Trophoblast cell (in vitro differentiated cells and primary cell): ENCODE measurements around the gene GJD3.

Experiments
- DNase-seq, 2 donors: peaks; one replicate each; pipeline ENCODE4 v3.0.0-alpha.2; 2016
- H2AFZ ChIP-seq: 2 replicates; pipeline ENCODE4 v1.6.1; 2013; ENCODE audit warnings: low read length, moderate library complexity, mild to moderate bottlenecking; ENCODE audit not compliant: insufficient read depth, poor library complexity
- H2AK5ac ChIP-seq: 2 replicates; pipeline ENCODE4 v1.6.1; 2013; ENCODE audit warnings: mild to moderate bottlenecking, low read length
- H2BK120ac ChIP-seq: 2 replicates; pipeline ENCODE4 v1.6.1; 2013; ENCODE audit warnings: low read length, mild to moderate bottlenecking, moderate library complexity; ENCODE audit not compliant: insufficient read depth, poor library complexity
- H2BK12ac ChIP-seq: 2 replicates; pipeline ENCODE4 v1.6.1; 2013; ENCODE audit warnings: mild to moderate bottlenecking, low read length, moderate library complexity
- H2BK5ac ChIP-seq: 2 replicates; pipeline ENCODE4 v1.6.1; 2013; ENCODE audit warnings: low read length, low read depth, moderate library complexity, mild to moderate bottlenecking; ENCODE audit not compliant: poor library complexity
- H3K14ac ChIP-seq: 2 replicates; pipeline ENCODE4 v1.6.1; 2013; ENCODE audit warnings: mild to moderate bottlenecking, low read length
- H3K18ac ChIP-seq: 2 replicates; pipeline ENCODE4 v1.6.1; 2013; ENCODE audit warnings: mild to moderate bottlenecking, low read length
- H3K23ac ChIP-seq: 2 replicates; pipeline ENCODE4 v1.6.1; 2013; ENCODE audit warnings: low read length
- H3K27ac ChIP-seq: 2 replicates; pipeline ENCODE4 v1.5.1; 2013; ENCODE audit warnings: low read depth, mild to moderate bottlenecking, inconsistent platforms, low read length, moderate library complexity
- H3K27me3 ChIP-seq: 2 replicates; pipeline ENCODE4 v1.6.1; 2013; ENCODE audit warnings: inconsistent platforms, mild to moderate bottlenecking, low read length, moderate library complexity; ENCODE audit not compliant: insufficient read depth
- H3K36me3 ChIP-seq, 2 experiments: 1 replicate in 1 of 2; 2 replicates in 1 of 2; pipeline ENCODE4 v1.6.1; 2013; ENCODE audit warnings: low read length in 2 of 2, mild to moderate bottlenecking in 2 of 2, moderate library complexity in 1 of 2; ENCODE audit not compliant: insufficient read depth in 2 of 2, control insufficient read depth in 1 of 2
- H3K4ac ChIP-seq: 2 replicates; pipeline ENCODE4 v1.6.1; 2013; ENCODE audit warnings: low read depth, mild to moderate bottlenecking, low read length, moderate library complexity
- H3K4me1 ChIP-seq, 2 experiments: 1 replicate in 1 of 2; 2 replicates in 1 of 2; pipeline ENCODE4 v1.6.1; 2013; ENCODE audit warnings: low read length in 2 of 2, mild to moderate bottlenecking in 2 of 2, moderate library complexity in 1 of 2; ENCODE audit not compliant: insufficient read depth in 2 of 2, control insufficient read depth in 1 of 2
- H3K4me2 ChIP-seq: 2 replicates; pipeline ENCODE4 v1.6.1; 2013; ENCODE audit warnings: inconsistent platforms, mild to moderate bottlenecking, low read length, moderate library complexity
- H3K4me3 ChIP-seq: 2 replicates; pipeline ENCODE4 v1.5.1; 2013; ENCODE audit warnings: mild to moderate bottlenecking, low read depth, low read length, inconsistent platforms
- H3K79me1 ChIP-seq: one replicate; pipeline ENCODE4 v1.6.1; 2013; ENCODE audit warnings: low read length
- H3K79me2 ChIP-seq: 2 replicates; pipeline ENCODE4 v1.6.1; 2013; ENCODE audit warnings: low read length, mild to moderate bottlenecking; ENCODE audit not compliant: control insufficient read depth, insufficient read depth, poor library complexity
- H3K9ac ChIP-seq: 2 replicates; pipeline ENCODE4 v1.6.1; 2013; ENCODE audit warnings: mild to moderate bottlenecking, low read length
- H3K9me3 ChIP-seq: 2 replicates; pipeline ENCODE4 v1.6.1; 2013; ENCODE audit warnings: low read depth, mild to moderate bottlenecking, control low read depth, inconsistent platforms, low read length; ENCODE audit not compliant: insufficient read depth
- H4K12ac ChIP-seq: 2 replicates; pipeline ENCODE4 v1.6.1; 2013; ENCODE audit warnings: low read depth, mild to moderate bottlenecking, low read length, moderate library complexity
- H4K8ac ChIP-seq: 2 replicates; pipeline ENCODE4 v1.6.1; 2013; ENCODE audit warnings: low read depth, mild to moderate bottlenecking, low read length, moderate library complexity
- H4K91ac ChIP-seq: one replicate; pipeline ENCODE4 v1.6.1; 2013; ENCODE audit warnings: low read depth, mild to moderate bottlenecking, low read length, moderate library complexity
- WGBS: extraction: QIAGEN DNeasy Blood & Tissue Kit; methylation state at CpG from one replicate; pipeline ENCODE4 v1.1.7; 2013; ENCODE audit warnings: missing lambda C conversion rate; ENCODE audit not compliant: insufficient read length, insufficient coverage; ENCODE audit errors: extremely low coverage; 5-methylcytosine and 5-hydroxymethylcytosine counted together

Gene GJD3

GRCh38 chr17:40340880-40341807 lies 23.4 kb downstream of the GJD3 start:
- Histone ChIP-seq H3K27ac (peak overlapping the region; percentile 51), H3K14ac (no peak overlapping the region), H2AFZ (peak overlapping the region; percentile 19), H3K4ac (no peak overlapping the region), H4K91ac (peak overlapping the region; percentile 33), H3K4me2 (peak overlapping the region; percentile 74), H2AK5ac (no peak overlapping the region), H2BK120ac (no peak overlapping the region), H3K4me3 (peak overlapping the region; percentile 83), H3K27me3 (no peaks in the 10 kb centered on the region), H3K79me2 (peaks cover 10% of the 10 kb centered on the region), H2BK5ac (peak overlapping the region; percentile 44), H4K8ac (peak overlapping the region; percentile 20), H3K79me1 (peaks cover 30% of the 10 kb centered on the region), H3K9me3 (no peaks in the 10 kb centered on the region), H3K18ac (peak overlapping the region; percentile 43), H3K9ac (peak overlapping the region; percentile 10), H4K12ac (no peak overlapping the region), H3K4me1 (peaks cover 30 to 31% of the 10 kb centered on the region in 2 experiments), H3K36me3 (no peaks in the 10 kb centered on the region), H3K23ac (no peak overlapping the region), H2BK12ac (no peak overlapping the region)
- WGBS = no CpG with 5 or more reads among the region's 55 CpGs
- DNase-seq = peak; percentile 94 to 96

- H3K14ac ChIP-seq = no peak overlapping the region
- no peak overlapping the region for H2BK12ac ChIP-seq
- WGBS = no CpG with 5 or more reads among the region's 1 CpG
These were observed 24.2 kb downstream of the GJD3 start for GRCh38 chr17:40340327-40340726.

GRCh38 chr17:40338941-40339649 lies 25.4 kb downstream of the GJD3 start:
- no peak overlapping the region for H2BK120ac ChIP-seq
- H3K18ac ChIP-seq = no peak overlapping the region
- H3K4me3 ChIP-seq = no peak overlapping the region
- no peak overlapping the region for H3K27ac ChIP-seq
- H4K8ac ChIP-seq = no peak overlapping the region
- peaks cover 15 to 16% of the 10 kb centered on the region in 2 experiments for H3K4me1 ChIP-seq
- H2AFZ ChIP-seq = no peak overlapping the region
- H4K12ac ChIP-seq = no peak overlapping the region
- no peak overlapping the region for H3K4me2 ChIP-seq
- no peak overlapping the region for H2BK5ac ChIP-seq
- H3K23ac ChIP-seq = no peak overlapping the region
- no peaks in the 10 kb centered on the region for H3K9me3 ChIP-seq
- H3K14ac ChIP-seq = no peak overlapping the region
- no peak for DNase-seq
- peaks cover 16% of the 10 kb centered on the region for H3K79me1 ChIP-seq
- H2BK12ac ChIP-seq = no peak overlapping the region
- H3K4ac ChIP-seq = no peak overlapping the region
- H2AK5ac ChIP-seq = no peak overlapping the region
- H4K91ac ChIP-seq = no peak overlapping the region
- H3K79me2 ChIP-seq = peaks cover 7% of the 10 kb centered on the region
- no peaks in the 10 kb centered on the region for H3K36me3 ChIP-seq
- no peaks in the 10 kb centered on the region for H3K27me3 ChIP-seq
- WGBS = no CpG with 5 or more reads among the region's 13 CpGs
- no peak overlapping the region for H3K9ac ChIP-seq

More at GRCh38 chr17:40340327-40340726, 24.2 kb downstream of the GJD3 start:
- Histone ChIP-seq H3K23ac (no peak overlapping the region), H3K4me2 (no peak overlapping the region), H2BK5ac (no peak overlapping the region), H3K9ac (no peak overlapping the region), H3K4ac (no peak overlapping the region), H3K27ac (no peak overlapping the region), H2BK120ac (no peak overlapping the region), H3K79me2 (peaks cover 8% of the 10 kb centered on the region), H2AFZ (no peak overlapping the region), H3K36me3 (no peaks in the 10 kb centered on the region), H3K79me1 (peaks cover 27% of the 10 kb centered on the region), H4K12ac (no peak overlapping the region), H4K8ac (no peak overlapping the region), H3K27me3 (no peaks in the 10 kb centered on the region), H3K4me3 (no peak overlapping the region), H2AK5ac (no peak overlapping the region), H3K18ac (no peak overlapping the region), H3K9me3 (no peaks in the 10 kb centered on the region), H3K4me1 (peaks cover 25% of the 10 kb centered on the region in 2 experiments), H4K91ac (no peak overlapping the region)
- DNase-seq = no peak

- no peak overlapping the region for H4K8ac ChIP-seq
- H2BK120ac ChIP-seq = no peak overlapping the region
- peaks cover 7% of the 10 kb centered on the region for H3K79me2 ChIP-seq
- H3K14ac ChIP-seq = no peak overlapping the region
- H4K12ac ChIP-seq = no peak overlapping the region
- WGBS = no CpG with 5 or more reads among the region's 5 CpGs
- H2AFZ ChIP-seq = no peak overlapping the region
- no peak for DNase-seq
- H3K4me3 ChIP-seq = no peak overlapping the region
- no peak overlapping the region for H3K18ac ChIP-seq
- H3K9ac ChIP-seq = no peak overlapping the region
- H3K79me1 ChIP-seq = peaks cover 16% of the 10 kb centered on the region
- H2AK5ac ChIP-seq = no peak overlapping the region
- H3K4ac ChIP-seq = no peak overlapping the region
- no peak overlapping the region for H3K27ac ChIP-seq
- H3K9me3 ChIP-seq = no peaks in the 10 kb centered on the region
- no peak overlapping the region for H4K91ac ChIP-seq
- no peak overlapping the region for H2BK12ac ChIP-seq
- no peak overlapping the region for H3K23ac ChIP-seq
- H3K4me1 ChIP-seq = peaks cover 5% of the 10 kb centered on the region in 2 experiments
- no peak overlapping the region for H3K4me2 ChIP-seq
- H3K36me3 ChIP-seq = peaks cover 0 to 2% of the 10 kb centered on the region in 2 experiments
- H3K27me3 ChIP-seq = no peaks in the 10 kb centered on the region
- H2BK5ac ChIP-seq = no peak overlapping the region
These were observed 26.5 kb downstream of the GJD3 start for GRCh38 chr17:40338058-40338457.
